Measurements from ENCODE around the gene TNFRSF18.

Gene TNFRSF18

GRCh38 chr1:1156140-1157032, 50.0 kb downstream of the TNFRSF18 start:
- TF ChIP-seq FOXP2 (optimal IDR thresholded peaks at IDR 0.05; ENCODE audit: borderline replicate concordance, extremely low read depth, extremely low read length, insufficient read depth), result no peak
- no peak for TF ChIP-seq TAF1 (IDR thresholded peaks at IDR 0.05; ENCODE audit: borderline replicate concordance, insufficient read depth, low read length)
- TF ChIP-seq SIN3A (IDR thresholded peaks at IDR 0.05; ENCODE audit: borderline replicate concordance, insufficient read depth, low read length), result no peak
- TF ChIP-seq, protein P1, sequence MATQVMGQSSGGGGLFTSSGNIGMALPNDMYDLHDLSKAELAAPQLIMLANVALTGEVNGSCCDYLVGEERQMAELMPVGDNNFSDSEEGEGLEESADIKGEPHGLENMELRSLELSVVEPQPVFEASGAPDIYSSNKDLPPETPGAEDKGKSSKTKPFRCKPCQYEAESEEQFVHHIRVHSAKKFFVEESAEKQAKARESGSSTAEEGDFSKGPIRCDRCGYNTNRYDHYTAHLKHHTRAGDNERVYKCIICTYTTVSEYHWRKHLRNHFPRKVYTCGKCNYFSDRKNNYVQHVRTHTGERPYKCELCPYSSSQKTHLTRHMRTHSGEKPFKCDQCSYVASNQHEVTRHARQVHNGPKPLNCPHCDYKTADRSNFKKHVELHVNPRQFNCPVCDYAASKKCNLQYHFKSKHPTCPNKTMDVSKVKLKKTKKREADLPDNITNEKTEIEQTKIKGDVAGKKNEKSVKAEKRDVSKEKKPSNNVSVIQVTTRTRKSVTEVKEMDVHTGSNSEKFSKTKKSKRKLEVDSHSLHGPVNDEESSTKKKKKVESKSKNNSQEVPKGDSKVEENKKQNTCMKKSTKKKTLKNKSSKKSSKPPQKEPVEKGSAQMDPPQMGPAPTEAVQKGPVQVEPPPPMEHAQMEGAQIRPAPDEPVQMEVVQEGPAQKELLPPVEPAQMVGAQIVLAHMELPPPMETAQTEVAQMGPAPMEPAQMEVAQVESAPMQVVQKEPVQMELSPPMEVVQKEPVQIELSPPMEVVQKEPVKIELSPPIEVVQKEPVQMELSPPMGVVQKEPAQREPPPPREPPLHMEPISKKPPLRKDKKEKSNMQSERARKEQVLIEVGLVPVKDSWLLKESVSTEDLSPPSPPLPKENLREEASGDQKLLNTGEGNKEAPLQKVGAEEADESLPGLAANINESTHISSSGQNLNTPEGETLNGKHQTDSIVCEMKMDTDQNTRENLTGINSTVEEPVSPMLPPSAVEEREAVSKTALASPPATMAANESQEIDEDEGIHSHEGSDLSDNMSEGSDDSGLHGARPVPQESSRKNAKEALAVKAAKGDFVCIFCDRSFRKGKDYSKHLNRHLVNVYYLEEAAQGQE (IDR thresholded peaks at IDR 0.05; ENCODE audit: insufficient read depth in 1 of 2, low read depth in 2 of 2, low read length in 2 of 2), result no peak
- TF ChIP-seq POLR2AphosphoS5 (IDR thresholded peaks at IDR 0.05; ENCODE audit: low read depth, low read length), result no peak

- TF ChIP-seq FOXP2 (optimal IDR thresholded peaks at IDR 0.05; ENCODE audit: borderline replicate concordance, extremely low read depth, extremely low read length, insufficient read depth), result no peak
- no peak for TF ChIP-seq POLR2AphosphoS5 (IDR thresholded peaks at IDR 0.05; ENCODE audit: low read depth, low read length)
- TF ChIP-seq, protein P1 (IDR thresholded peaks at IDR 0.05; ENCODE audit: insufficient read depth in 1 of 2, low read depth in 2 of 2, low read length in 2 of 2), result no peak
- no peak for TF ChIP-seq TAF1 (IDR thresholded peaks at IDR 0.05; ENCODE audit: borderline replicate concordance, insufficient read depth, low read length)
- no peak for TF ChIP-seq SIN3A (IDR thresholded peaks at IDR 0.05; ENCODE audit: borderline replicate concordance, insufficient read depth, low read length)
Measured at GRCh38 chr1:1155258-1155657, 51.1 kb downstream of the TNFRSF18 start.

GRCh38 chr1:1153874-1154273, 52.5 kb downstream of the TNFRSF18 start:
- TF ChIP-seq TAF1 (IDR thresholded peaks at IDR 0.05; ENCODE audit: borderline replicate concordance, insufficient read depth, low read length) (no peak), SIN3A (IDR thresholded peaks at IDR 0.05; ENCODE audit: borderline replicate concordance, insufficient read depth, low read length) (no peak), POLR2AphosphoS5 (IDR thresholded peaks at IDR 0.05; ENCODE audit: low read depth, low read length) (no peak), FOXP2 (optimal IDR thresholded peaks at IDR 0.05; ENCODE audit: borderline replicate concordance, extremely low read depth, extremely low read length, insufficient read depth) (no peak)
- TF ChIP-seq, protein P1 (IDR thresholded peaks at IDR 0.05; ENCODE audit: insufficient read depth in 1 of 2, low read depth in 2 of 2, low read length in 2 of 2), result no peak

All from PFSK-1 (cell line).